Prostate gland (tissue), 2 donors: ENCODE data around the gene TMPRSS6. TPM values are rescaled to one million over a fixed set of nuclear protein-coding genes. Genes with fewer than 3 reads are reported as not detected.

Experiments used
- DNase-seq: peaks from one replicate; pipeline ENCODE4 v3.0.0-alpha.2; 2019; ENCODE audit warnings: low spot score
- H3K27ac ChIP-seq, 2 donors: fragments of 200-600 bp; sonication (generic); 2 replicates each; pipeline ENCODE4 v1.5.1; 2017 to 2019
- H3K27me3 ChIP-seq: fragments of 200-600 bp; sonication (generic); replicated peaks from 2 replicates; pipeline ENCODE4 v1.5.1; 2019; ENCODE audit not compliant: insufficient read depth
- H3K36me3 ChIP-seq, 2 donors: fragments of 200-600 bp; sonication (generic); 1 replicate in 1 of 2; 2 replicates in 1 of 2; pipeline versions ENCODE4 v1.5.1 to v1.8.1; 2017 to 2019
- H3K4me1 ChIP-seq: fragments of 200-600 bp; sonication (generic); replicated peaks from 2 replicates; pipeline ENCODE4 v1.5.1; 2019
- H3K4me3 ChIP-seq, 2 donors: fragments of 200-600 bp; sonication (generic); 2 replicates each; pipeline ENCODE4 v1.5.1; 2017 to 2019
- H3K9me3 ChIP-seq: fragments of 200-600 bp; sonication (generic); 2 replicates; pipeline ENCODE4 v1.5.1; 2017
- CTCF ChIP-seq, 4 experiments: fragments of 200-600 bp in 2 of 4; fragments of 450-650 bp in 2 of 4; sonication (generic) in 2 of 4; IDR thresholded peaks; 1 replicate in 3 of 4; 2 replicates in 1 of 4; pipeline ENCODE4 v1.5.1; 2016 to 2019; ENCODE audit warnings: antibody characterized with exemption in 4 of 4, mild to moderate bottlenecking in 2 of 4, moderate library complexity in 2 of 4
- POLR2A ChIP-seq: fragments of 450-650 bp; IDR thresholded peaks from one replicate; pipeline ENCODE4 v1.6.1; 2016; ENCODE audit warnings: antibody characterized with exemption, mild to moderate bottlenecking
- POLR2AphosphoS5 ChIP-seq: sonication (generic); formaldehyde crosslinking; IDR thresholded peaks from one replicate; pipeline ENCODE4 v1.6.1; 2017; ENCODE audit warnings: antibody characterized with exemption
- WGBS: methylation state at CpG from one replicate; pipeline ENCODE4 v1.1.5; 2018; 5-methylcytosine and 5-hydroxymethylcytosine counted together
- intact Hi-C: fragments of 100-400 bp; cut with DNase I; formaldehyde crosslinking; loops from one replicate; pipeline ENCODE4 v1.14.2; 2022
- total RNA-seq, 2 donors: library from RNA; depleted of rRNA; stranded (reverse); fragments of >200 nt; gene quantifications; one replicate each; pipeline ENCODE4 v1.1.0, GENCODE V29; 2016

Gene TMPRSS6
- total RNA-seq, 2 donors from 2014 or later: 0.45 TPM; not detected in 1

GRCh38 chr22:37088108-37088605 is 21.4 kb downstream of the TMPRSS6 start:
- no peak overlapping the region for H3K4me3 ChIP-seq
- TF ChIP-seq POLR2AphosphoS5 (no peak), CTCF (IDR thresholded peaks at IDR 0.05) (no peak), POLR2A (no peak)
- intact Hi-C loops: no loop called here
- no peaks in the 10 kb centered on the region for H3K27me3 ChIP-seq
- WGBS: 38% methylated on average over 6 of the region's 6 CpGs
- no peak for DNase-seq
- no peaks in the 10 kb centered on the region for H3K4me1 ChIP-seq
- H3K27ac ChIP-seq: no peak overlapping the region
- no peaks in the 10 kb centered on the region for H3K36me3 ChIP-seq
- H3K9me3 ChIP-seq: no peaks in the 10 kb centered on the region

- Histone ChIP-seq H3K4me3 (no peak overlapping the region), H3K4me1 (no peaks in the 10 kb centered on the region), H3K27ac (no peak overlapping the region), H3K9me3 (no peaks in the 10 kb centered on the region), H3K27me3 (no peaks in the 10 kb centered on the region), H3K36me3 (no peaks in the 10 kb centered on the region)
- no peak for DNase-seq
- TF ChIP-seq CTCF (IDR thresholded peaks at IDR 0.05) (no peak), POLR2A (no peak), POLR2AphosphoS5 (no peak)
- intact Hi-C loops: no loop called here
- WGBS: 83% methylated on average over 14 of the region's 15 CpGs
These were observed 23.3 kb downstream of the TMPRSS6 start for GRCh38 chr22:37086184-37086583.

- intact Hi-C loops: no loop called here
- 93% methylated on average over 10 of the region's 10 CpGs for WGBS
These were observed 25.1 kb downstream of the TMPRSS6 start for GRCh38 chr22:37084385-37084784.

GRCh38 chr22:37083914-37084313 is 25.6 kb downstream of the TMPRSS6 start:
- intact Hi-C loops: no loop called here
- Histone ChIP-seq H3K4me3 (no peak overlapping the region), H3K36me3 (no peaks in the 10 kb centered on the region), H3K4me1 (no peaks in the 10 kb centered on the region), H3K27ac (no peak overlapping the region), H3K9me3 (no peaks in the 10 kb centered on the region), H3K27me3 (no peaks in the 10 kb centered on the region)
- TF ChIP-seq CTCF (IDR thresholded peaks at IDR 0.05): no peak
- no peak for TF ChIP-seq POLR2A
- no peak for TF ChIP-seq POLR2AphosphoS5
- WGBS: 89% methylated on average over 6 of the region's 6 CpGs
- no peak for DNase-seq

More at GRCh38 chr22:37084385-37084784, 25.1 kb downstream of the TMPRSS6 start:
- Histone ChIP-seq H3K4me3 (no peak overlapping the region), H3K4me1 (no peaks in the 10 kb centered on the region), H3K27me3 (no peaks in the 10 kb centered on the region), H3K36me3 (no peaks in the 10 kb centered on the region), H3K9me3 (no peaks in the 10 kb centered on the region), H3K27ac (no peak overlapping the region)
- TF ChIP-seq CTCF (IDR thresholded peaks at IDR 0.05): no peak
- no peak for TF ChIP-seq POLR2A
- no peak for TF ChIP-seq POLR2AphosphoS5
- DNase-seq: no peak

GRCh38 chr22:37082251-37082873 is 27.2 kb downstream of the TMPRSS6 start:
- Histone ChIP-seq H3K27ac (no peak overlapping the region), H3K4me1 (no peaks in the 10 kb centered on the region), H3K9me3 (no peaks in the 10 kb centered on the region), H3K36me3 (no peaks in the 10 kb centered on the region), H3K27me3 (no peaks in the 10 kb centered on the region), H3K4me3 (no peak overlapping the region)
- 91% methylated on average over 10 of the region's 10 CpGs for WGBS
- intact Hi-C loops: no loop called here
- TF ChIP-seq CTCF (IDR thresholded peaks at IDR 0.05) (no peak), POLR2A (no peak), POLR2AphosphoS5 (no peak)
- no peak for DNase-seq
